Astrocyte (in vitro differentiated cells and primary cell): ENCODE results near the gene MREG. TPM values are rescaled to one million over a fixed set of nuclear protein-coding genes. Genes with fewer than 3 reads are reported as not detected.

ENCODE experiments used
- DNase-seq: peaks from one replicate; pipeline ENCODE4 v3.0.0-alpha.2; 2010; ENCODE audit warnings: low read depth
- FAIRE-seq: peaks from 2 replicates; lab custom pipeline; 2011; peaks lifted over from hg19 to GRCh38; lab: Jason Lieb, UNC
- H2AFZ ChIP-seq: 2 replicates; pipeline ENCODE4 v1.6.0; 2012; ENCODE audit warnings: low read depth, low read length, inconsistent platforms
- H3K27ac ChIP-seq: 2 replicates; pipeline ENCODE4 v1.5.1; 2011; ENCODE audit warnings: low read depth, low read length, inconsistent platforms
- H3K27me3 ChIP-seq: 2 replicates; pipeline ENCODE4 v1.6.0; 2011; ENCODE audit warnings: low read length, inconsistent platforms; ENCODE audit not compliant: insufficient read depth
- H3K36me3 ChIP-seq: 2 replicates; pipeline ENCODE4 v1.5.1; 2011; ENCODE audit warnings: low read length, inconsistent platforms; ENCODE audit not compliant: insufficient read depth
- H3K4me1 ChIP-seq: 2 replicates; pipeline ENCODE4 v1.5.1; 2011; ENCODE audit warnings: low read length, inconsistent platforms; ENCODE audit not compliant: insufficient read depth
- H3K4me2 ChIP-seq: 2 replicates; pipeline ENCODE4 v1.6.0; 2012; ENCODE audit warnings: low read length, inconsistent platforms
- H3K4me3 ChIP-seq: 2 replicates; pipeline ENCODE4 v1.5.1; 2011; ENCODE audit warnings: low read depth, mild to moderate bottlenecking, low read length, inconsistent platforms; ENCODE audit not compliant: insufficient read depth
- H3K79me2 ChIP-seq: 2 replicates; pipeline ENCODE4 v1.6.0; 2012; ENCODE audit warnings: mild to moderate bottlenecking, low read length, inconsistent platforms; ENCODE audit not compliant: insufficient read depth
- H3K9ac ChIP-seq: 2 replicates; pipeline ENCODE4 v1.6.0; 2012; ENCODE audit warnings: mild to moderate bottlenecking, low read length, inconsistent platforms
- H3K9me3 ChIP-seq: 2 replicates; pipeline ENCODE4 v1.5.1; 2012; ENCODE audit warnings: low read depth, mild to moderate bottlenecking, low read length, inconsistent platforms; ENCODE audit not compliant: insufficient read depth
- H4K20me1 ChIP-seq: 2 replicates; pipeline ENCODE4 v1.6.0; 2012; ENCODE audit warnings: low read length, inconsistent platforms; ENCODE audit not compliant: insufficient read depth
- H3K27ac Mint-ChIP-seq: one replicate; pipeline ENCODE4 v1.8.0; 2021; ENCODE audit warnings: mild to moderate bottlenecking, mixed read lengths; ENCODE audit not compliant: unreplicated experiment
- H3K27me3 Mint-ChIP-seq: one replicate; pipeline ENCODE4 v1.8.0; 2021; ENCODE audit warnings: low read depth, mixed read lengths; ENCODE audit not compliant: unreplicated experiment
- H3K36me3 Mint-ChIP-seq: one replicate; pipeline ENCODE4 v1.8.0; 2021; ENCODE audit warnings: low read depth, mixed read lengths; ENCODE audit not compliant: unreplicated experiment
- H3K4me1 Mint-ChIP-seq: one replicate; pipeline ENCODE4 v1.8.0; 2021; ENCODE audit warnings: low read depth, mixed read lengths; ENCODE audit not compliant: unreplicated experiment
- H3K4me3 Mint-ChIP-seq: one replicate; pipeline ENCODE4 v1.8.0; 2021; ENCODE audit warnings: mild to moderate bottlenecking, moderate library complexity, mixed read lengths; ENCODE audit not compliant: unreplicated experiment
- H3K9me3 Mint-ChIP-seq: one replicate; pipeline ENCODE4 v1.8.0; 2021; ENCODE audit warnings: mild to moderate bottlenecking, mixed read lengths; ENCODE audit not compliant: unreplicated experiment
- CTCF ChIP-seq: IDR thresholded peaks from 2 replicates; pipeline ENCODE4 v1.5.1; 2011; ENCODE audit warnings: low read depth, mild to moderate bottlenecking, inconsistent platforms, low read length, moderate library complexity; ENCODE audit not compliant: insufficient read depth
- EZH2 ChIP-seq: IDR thresholded peaks from 2 replicates; pipeline ENCODE4 v1.6.1; 2012; ENCODE audit warnings: mild to moderate bottlenecking, low read length, inconsistent platforms; ENCODE audit not compliant: insufficient read depth
- total RNA-seq: library from RNA; stranded (reverse); gene quantifications from 2 replicates; pipeline ENCODE4 v1.2.1, GENCODE V29; 2021

The MREG gene
- total RNA-seq, 1 donor from 2014 or later = 7.8 TPM

DNA sequence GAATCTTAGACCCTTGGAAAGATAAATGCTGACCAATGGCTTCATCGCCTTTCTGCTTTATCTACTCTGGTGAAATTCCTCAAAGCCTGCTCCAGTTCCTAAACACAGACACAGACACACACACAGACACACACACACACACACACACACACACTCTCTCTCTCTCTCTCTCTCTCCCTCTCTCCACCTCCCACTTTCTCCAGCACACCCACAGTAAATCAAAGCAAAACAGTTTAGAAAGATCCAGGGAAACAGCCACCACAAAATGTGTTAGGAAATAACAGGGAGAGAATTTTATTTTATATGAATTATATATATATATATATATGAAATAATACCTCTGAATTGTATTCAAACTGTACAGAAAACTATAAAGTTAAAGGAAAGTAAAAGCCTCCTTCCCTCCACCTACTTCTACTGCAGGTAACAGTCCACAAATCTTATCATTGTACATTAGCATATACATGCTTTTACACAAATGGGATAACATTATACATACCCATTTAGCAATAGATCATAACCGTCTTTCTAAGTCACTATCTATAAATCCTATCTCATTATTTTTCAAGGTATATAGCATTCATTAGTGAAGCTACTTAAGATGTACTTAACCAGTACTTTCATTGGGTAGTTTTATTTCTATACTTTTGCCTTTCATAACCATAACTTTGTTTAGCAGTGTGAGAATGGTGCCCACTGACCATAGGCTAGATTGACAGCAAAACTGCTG lies 38.5 kb downstream of the MREG start:
- no peak overlapping the region for H2AFZ ChIP-seq
- H3K9me3 ChIP-seq = no peaks in the 10 kb centered on the region
- DNase-seq = no peak
- no peak overlapping the region for H3K9ac ChIP-seq
- Mint-ChIP-seq H3K4me3 (no peak overlapping the region), H3K4me1 (peaks cover 8% of the 10 kb centered on the region), H3K9me3 (no peaks in the 10 kb centered on the region), H3K36me3 (peaks cover 3% of the 10 kb centered on the region), H3K27ac (no peak overlapping the region), H3K27me3 (no peaks in the 10 kb centered on the region)
- no peak for FAIRE-seq
- no peak overlapping the region for H3K27ac ChIP-seq
- no peaks in the 10 kb centered on the region for H3K27me3 ChIP-seq
- no peaks in the 10 kb centered on the region for H3K36me3 ChIP-seq
- TF ChIP-seq EZH2 = no peak
- TF ChIP-seq CTCF = no peak
- H3K4me1 ChIP-seq = no peaks in the 10 kb centered on the region
- no peaks in the 10 kb centered on the region for H3K79me2 ChIP-seq
- H3K4me2 ChIP-seq = no peak overlapping the region
- no peak overlapping the region for H3K4me3 ChIP-seq
- H4K20me1 ChIP-seq = peaks cover 3% of the 10 kb centered on the region

DNA sequence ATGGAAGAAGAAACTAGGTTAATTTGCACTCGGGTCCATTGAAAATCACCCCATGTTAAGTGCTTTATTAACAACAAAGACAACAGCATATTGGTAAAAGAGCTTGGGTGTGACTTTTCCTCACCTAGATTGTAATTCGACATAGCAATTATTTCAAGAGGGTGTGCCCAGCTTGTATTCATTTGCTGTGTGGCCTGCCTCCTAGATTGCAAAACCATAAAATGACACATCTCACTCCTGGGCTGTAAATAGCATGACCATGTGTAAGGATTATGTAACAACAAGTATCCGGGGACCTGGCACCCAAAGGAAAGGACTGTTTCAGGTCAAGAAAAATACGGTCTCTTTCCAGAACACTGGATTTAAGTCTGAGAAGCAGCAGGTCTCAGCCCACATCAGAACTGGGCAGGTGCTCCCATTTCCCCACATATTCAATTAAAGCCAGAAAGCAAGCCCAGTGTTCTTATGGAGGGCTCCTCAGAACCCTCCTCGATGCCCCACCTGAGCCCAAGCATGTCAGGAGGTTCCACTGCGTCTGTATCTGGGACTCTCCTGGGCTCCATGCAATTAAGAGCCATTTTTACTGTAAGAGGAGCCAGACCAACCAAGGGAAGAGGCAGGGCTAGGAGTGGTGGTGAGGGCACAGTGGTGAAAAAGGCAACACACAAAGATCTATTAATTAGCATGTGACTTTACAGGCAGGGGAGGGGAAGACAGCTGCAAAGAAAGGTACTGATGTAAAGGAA lies 39.2 kb downstream of the MREG start:
- H3K4me2 ChIP-seq = no peak overlapping the region
- H3K4me3 Mint-ChIP-seq = no peak overlapping the region
- no peaks in the 10 kb centered on the region for H3K27me3 ChIP-seq
- H3K27ac Mint-ChIP-seq = no peak overlapping the region
- no peaks in the 10 kb centered on the region for H3K27me3 Mint-ChIP-seq
- H3K27ac ChIP-seq = no peak overlapping the region
- no peaks in the 10 kb centered on the region for H3K79me2 ChIP-seq
- no peak overlapping the region for H3K4me3 ChIP-seq
- H2AFZ ChIP-seq = no peak overlapping the region
- no peaks in the 10 kb centered on the region for H3K9me3 Mint-ChIP-seq
- peaks cover 12% of the 10 kb centered on the region for H3K4me1 Mint-ChIP-seq
- peaks cover 3% of the 10 kb centered on the region for H3K36me3 Mint-ChIP-seq
- H3K9me3 ChIP-seq = no peaks in the 10 kb centered on the region
- H3K36me3 ChIP-seq = no peaks in the 10 kb centered on the region
- no peak overlapping the region for H3K9ac ChIP-seq
- no peaks in the 10 kb centered on the region for H3K4me1 ChIP-seq
- no peak for FAIRE-seq
- TF ChIP-seq EZH2 = no peak
- no peak for DNase-seq
- peaks cover 6% of the 10 kb centered on the region for H4K20me1 ChIP-seq

DNA sequence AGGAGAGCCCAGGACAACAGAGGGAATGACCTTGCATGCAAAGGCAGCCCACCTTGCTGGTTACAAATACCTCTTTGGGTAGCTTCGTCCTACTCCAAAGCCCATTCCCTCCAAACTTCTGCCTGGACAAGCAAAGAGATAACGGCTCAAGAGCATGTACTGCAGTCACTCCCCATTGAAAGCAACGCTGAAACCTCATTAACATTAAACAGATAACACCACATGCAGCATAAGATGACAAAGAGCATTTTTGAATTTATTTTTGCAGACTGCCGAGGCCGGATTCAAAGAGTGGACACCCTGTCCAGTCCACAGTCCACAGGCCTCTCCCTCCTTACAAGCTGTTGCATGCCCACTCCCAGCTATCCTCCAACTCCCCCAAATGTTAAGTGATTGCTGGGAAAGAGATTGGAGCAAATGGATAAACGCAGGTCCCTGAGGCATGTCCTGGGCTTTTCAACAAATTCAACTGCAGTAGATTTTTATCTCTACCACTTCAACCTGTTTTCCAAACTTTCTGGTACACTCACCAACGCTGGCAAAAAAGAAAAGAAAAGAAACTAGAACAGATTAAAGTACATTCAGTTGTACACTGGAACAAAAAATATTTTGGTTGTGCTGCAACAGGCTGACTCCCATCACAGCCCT lies 40.1 kb downstream of the MREG start:
- Histone ChIP-seq H3K4me2 (no peak overlapping the region), H3K79me2 (no peaks in the 10 kb centered on the region), H3K27ac (no peak overlapping the region), H3K9ac (no peak overlapping the region), H2AFZ (no peak overlapping the region), H3K4me1 (no peaks in the 10 kb centered on the region), H3K27me3 (no peaks in the 10 kb centered on the region), H3K9me3 (no peaks in the 10 kb centered on the region), H3K36me3 (no peaks in the 10 kb centered on the region), H4K20me1 (peaks cover 6% of the 10 kb centered on the region), H3K4me3 (no peak overlapping the region)
- Mint-ChIP-seq H3K36me3 (peaks cover 3% of the 10 kb centered on the region), H3K9me3 (no peaks in the 10 kb centered on the region), H3K27ac (no peak overlapping the region), H3K4me3 (no peak overlapping the region), H3K27me3 (no peaks in the 10 kb centered on the region), H3K4me1 (peaks cover 13% of the 10 kb centered on the region)
- DNase-seq = no peak
- no peak for FAIRE-seq
- TF ChIP-seq EZH2 (no peak), CTCF (no peak)
